ENCODE results near the gene KMT2D.

DNA sequence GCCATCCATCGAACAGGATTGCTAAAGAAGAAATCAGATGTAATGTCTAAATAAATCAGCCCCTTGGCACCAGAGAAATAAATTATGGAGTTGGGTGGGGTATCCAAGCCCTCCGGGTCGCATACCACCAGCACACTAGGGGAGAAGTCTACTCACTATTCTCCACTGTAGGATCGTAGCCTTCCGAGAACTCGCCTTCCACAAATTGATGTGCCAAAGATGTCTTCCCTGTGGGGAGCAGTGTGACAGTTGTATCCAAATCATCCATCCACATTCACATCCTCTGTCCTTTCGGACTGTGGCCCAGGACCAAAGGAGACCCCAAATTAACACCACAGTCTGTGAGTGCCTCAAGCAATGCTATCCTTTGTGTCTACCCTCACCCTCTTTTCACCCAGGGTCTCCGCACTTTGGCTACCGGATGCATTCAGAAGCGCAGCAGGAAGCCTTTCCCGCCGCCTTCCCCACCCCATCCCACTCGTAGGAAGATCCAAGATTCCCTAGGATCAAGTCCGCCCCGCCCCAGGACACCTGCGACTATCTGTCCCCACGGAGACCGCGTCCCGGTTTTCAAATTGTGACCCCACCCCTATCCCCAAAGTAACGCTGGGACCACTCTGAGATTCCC lies 8.4 kb upstream of the KMT2D start:
- TF ChIP-seq EZH2 (IDR thresholded peaks at IDR 0.05; ENCODE audit: insufficient read depth, poor library complexity, severe bottlenecking) (no peak), EZH2phosphoT487 (IDR thresholded peaks at IDR 0.05; ENCODE audit: insufficient read depth, low read depth) (no peak)

Data from GM23248 (cell line).